HepG2 (cell line): Measurements from ENCODE around the gene HYAL1. TPM values are rescaled to one million over a fixed set of nuclear protein-coding genes. Genes with fewer than 3 reads are reported as not detected.

ENCODE experiments used
- BRF2 ChIP-seq: sonication (generic); formaldehyde crosslinking; IDR thresholded peaks from 2 replicates; pipeline ENCODE4 v1.8.1; 2022; ENCODE audit warnings: mild to moderate bottlenecking, missing genetic modification reagents
- CCAR2 ChIP-seq: fragments of 200-400 bp; formaldehyde crosslinking; optimal IDR thresholded peaks from 2 replicates; pipeline ENCODE3; 2018; ENCODE audit warnings: low read depth, mild to moderate bottlenecking, low read length, moderate library complexity
- E2F1 ChIP-seq: sonication (generic); formaldehyde crosslinking; IDR thresholded peaks from 2 replicates; pipeline ENCODE4 v1.5.0; 2020; ENCODE audit warnings: missing genetic modification reagents
- GPN1 ChIP-seq: sonication (generic); formaldehyde crosslinking; IDR thresholded peaks from 2 replicates; pipeline ENCODE4 v1.5.1; 2020; ENCODE audit warnings: missing genetic modification reagents, borderline replicate concordance
- HDAC2 ChIP-seq: sonication (generic); formaldehyde crosslinking; IDR thresholded peaks from 2 replicates; pipeline ENCODE4 v1.4.0; 2020; ENCODE audit warnings: missing genetic modification reagents
- KDM3A ChIP-seq: IDR thresholded peaks from 2 replicates; pipeline ENCODE4 v1.6.1; 2018; ENCODE audit warnings: low read depth, missing compliant biosample characterization
- MED8 ChIP-seq: sonication (generic); formaldehyde crosslinking; IDR thresholded peaks from 2 replicates; pipeline ENCODE4 v1.8.1; 2023; ENCODE audit warnings: mild to moderate bottlenecking, missing genetic modification reagents; ENCODE audit not compliant: insufficient replicate concordance
- NKX3-1 ChIP-seq: sonication (generic); formaldehyde crosslinking; IDR thresholded peaks from 2 replicates; pipeline ENCODE4 v1.5.0; 2020; ENCODE audit warnings: missing genetic modification reagents
- PHF5A ChIP-seq: IDR thresholded peaks from one replicate; pipeline ENCODE4 v1.6.1; 2018; ENCODE audit warnings: low read depth, missing genetic modification reagents; ENCODE audit not compliant: unreplicated experiment
- RFXANK ChIP-seq: IDR thresholded peaks from 2 replicates; pipeline ENCODE4 v1.6.1; 2016
- SMAD9 ChIP-seq: sonication (generic); formaldehyde crosslinking; IDR thresholded peaks from 2 replicates; pipeline ENCODE4 v1.5.1; 2020; ENCODE audit warnings: mild to moderate bottlenecking, missing genetic modification reagents
- SOX5 ChIP-seq: IDR thresholded peaks from 2 replicates; pipeline ENCODE4 v1.6.1; 2016; ENCODE audit warnings: borderline replicate concordance
- SRSF4 ChIP-seq: fragments of 200-400 bp; formaldehyde crosslinking; IDR thresholded peaks from one replicate; pipeline ENCODE4 v1.6.1; 2018; ENCODE audit warnings: mild to moderate bottlenecking, low read depth, low read length, moderate library complexity; ENCODE audit not compliant: poor library complexity, severe bottlenecking
- STAT5B ChIP-seq: sonication (generic); formaldehyde crosslinking; IDR thresholded peaks from 2 replicates; pipeline ENCODE4 v1.4.0; 2020; ENCODE audit warnings: missing genetic modification reagents
- TGIF2 ChIP-seq: IDR thresholded peaks from 2 replicates; pipeline ENCODE4 v1.6.1; 2016; ENCODE audit warnings: control low read depth, missing compliant biosample characterization
- ZBTB21 ChIP-seq: sonication (generic); formaldehyde crosslinking; IDR thresholded peaks from 2 replicates; pipeline ENCODE4 v1.4.0; 2020; ENCODE audit warnings: missing genetic modification reagents
- ZKSCAN8 ChIP-seq: IDR thresholded peaks from 2 replicates; pipeline ENCODE4 v1.6.1; 2016; ENCODE audit warnings: borderline replicate concordance, missing genetic modification reagents, missing compliant biosample characterization
- ZNF180 ChIP-seq: sonication (generic); formaldehyde crosslinking; IDR thresholded peaks from 2 replicates; pipeline ENCODE4 v1.4.0; 2020; ENCODE audit warnings: low read depth, missing genetic modification reagents, borderline replicate concordance
- ZNF224 ChIP-seq: sonication (generic); formaldehyde crosslinking; IDR thresholded peaks from 2 replicates; pipeline ENCODE4 v1.5.0; 2020; ENCODE audit warnings: mild to moderate bottlenecking, missing genetic modification reagents
- ZNF230 ChIP-seq: sonication (generic); formaldehyde crosslinking; IDR thresholded peaks from 2 replicates; pipeline ENCODE4 v1.4.0; 2020; ENCODE audit warnings: mild to moderate bottlenecking, missing genetic modification reagents
- ZNF232 ChIP-seq: sonication (generic); formaldehyde crosslinking; IDR thresholded peaks from 2 replicates; pipeline ENCODE4 v1.4.0; 2020; ENCODE audit warnings: missing genetic modification reagents, borderline replicate concordance
- ZNF260 ChIP-seq: sonication (generic); formaldehyde crosslinking; IDR thresholded peaks from 2 replicates; pipeline ENCODE4 v1.4.0; 2020; ENCODE audit warnings: missing genetic modification reagents, low read depth, mild to moderate bottlenecking, borderline replicate concordance
- ZNF34 ChIP-seq: sonication (generic); formaldehyde crosslinking; IDR thresholded peaks from 2 replicates; pipeline ENCODE4 v1.4.0; 2020; ENCODE audit warnings: mild to moderate bottlenecking, missing genetic modification reagents, borderline replicate concordance
- ZNF556 ChIP-seq: sonication (generic); formaldehyde crosslinking; IDR thresholded peaks from 2 replicates; pipeline ENCODE4 v1.4.0; 2020; ENCODE audit warnings: mild to moderate bottlenecking, missing genetic modification reagents, borderline replicate concordance
- ZNF629 ChIP-seq: sonication (generic); formaldehyde crosslinking; conservative IDR thresholded peaks from 2 replicates; pipeline ENCODE4 v1.5.0; 2020; ENCODE audit warnings: missing genetic modification reagents
- ZNF784 ChIP-seq: sonication (generic); formaldehyde crosslinking; IDR thresholded peaks from 2 replicates; pipeline ENCODE4 v1.5.1; 2020; ENCODE audit warnings: missing genetic modification reagents, mild to moderate bottlenecking, borderline replicate concordance
- ZNF883 ChIP-seq: sonication (generic); formaldehyde crosslinking; IDR thresholded peaks from 2 replicates; pipeline ENCODE4 v1.5.1; 2020; ENCODE audit warnings: mild to moderate bottlenecking, missing genetic modification reagents; ENCODE audit errors: not compliant biosample characterization
- ZSCAN21 ChIP-seq: sonication (generic); formaldehyde crosslinking; IDR thresholded peaks from 2 replicates; pipeline ENCODE4 v1.8.0; 2022; ENCODE audit warnings: mild to moderate bottlenecking, missing genetic modification reagents, moderate library complexity, borderline replicate concordance
- ZSCAN30 ChIP-seq: sonication (generic); formaldehyde crosslinking; IDR thresholded peaks from 2 replicates; pipeline ENCODE4 v1.5.0; 2020; ENCODE audit warnings: mild to moderate bottlenecking, missing genetic modification reagents
- polyA plus RNA-seq, 8 experiments: library from polyadenylated mRNA; depleted of rRNA in 3 of 8; stranded (reverse) in 7 of 8; unstranded in 1 of 8; fragments of >200 nt; fragmentation: Illumina TruSeq in 4 of 8; extraction: Trizol in 4 of 8; gene quantifications; 2 replicates each; pipeline versions ENCODE4 v1.2.1 to v1.2.3, GENCODE V29; 2011 to 2016; ENCODE audit warnings: low read depth in 4 of 8, missing spikeins in 1 of 8, mixed read lengths in 1 of 8; ENCODE audit not compliant: insufficient read depth in 1 of 8
- total RNA-seq, 5 experiments: library from RNA; depleted of rRNA; stranded (reverse); fragments of >200 nt; fragmentation: Illumina TruSeq; extraction: Trizol; gene quantifications; 2 replicates each; pipeline ENCODE4 v1.2.3, GENCODE V29; 2016; ENCODE audit warnings: low read depth in 1 of 5

Gene HYAL1
- total and polyA plus RNA-seq, 2 of the 13 experiments (the other 11 are each of a cell fraction or from before 2014, with no cell fraction given), result 76.5 to 193 TPM

DNA sequence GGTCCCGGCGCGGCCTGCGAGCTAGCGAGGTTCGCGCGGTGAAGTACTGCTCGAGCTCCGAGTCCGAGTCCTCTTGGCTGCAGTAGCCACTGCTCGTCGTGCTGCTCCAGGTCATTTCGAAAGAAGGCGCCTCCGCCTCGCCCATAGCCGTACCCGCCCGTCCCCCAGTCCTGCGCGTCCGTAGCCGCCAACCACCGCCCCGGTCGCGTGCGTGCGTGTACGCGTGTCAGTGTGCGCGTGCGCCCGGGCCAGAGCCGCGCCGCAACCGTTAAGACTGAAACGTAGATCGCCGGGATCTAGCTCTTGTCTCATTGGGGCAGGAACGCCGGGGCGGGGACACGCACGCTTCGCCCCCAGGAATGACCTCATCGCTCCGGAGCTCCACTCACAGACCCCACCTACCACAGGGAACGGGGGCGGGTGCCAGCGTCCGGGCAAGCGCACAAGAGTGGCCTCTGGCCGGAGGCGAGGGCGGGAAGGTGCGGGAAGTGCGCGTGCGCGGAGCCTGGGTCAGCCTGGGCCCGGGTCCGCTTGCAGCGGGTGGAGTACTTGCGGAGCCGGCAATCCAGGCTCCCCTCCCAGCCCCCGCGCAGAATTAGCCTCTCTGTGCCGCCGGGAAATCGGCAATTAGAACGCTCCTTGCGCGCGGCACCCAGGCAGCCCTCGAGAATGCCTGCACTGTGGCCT is 33.9 kb upstream of the HYAL1 start (continued):
- TF ChIP-seq E2F1 (CRISPR knock-in tag) (peak; percentile 89), SOX5 (CRISPR knock-in tag) (peak; percentile 45; the same call in 1 of the 2 replicates), ZNF180 (CRISPR knock-in tag) (no peak), SRSF4 (no peak), MED8 (CRISPR knock-in tag) (peak; percentile 7), ZNF230 (CRISPR knock-in tag) (peak; percentile 85; the same call in 1 of the 2 replicates), STAT5B (CRISPR knock-in tag) (no peak), GPN1 (CRISPR knock-in tag) (0 out of 2 replicates have a peak, but pooled peaks have one; percentile 4), BRF2 (0 out of 2 replicates have a peak, but pooled peaks have one; percentile 71), ZNF232 (CRISPR knock-in tag) (no peak), PHF5A (CRISPR knock-in tag) (peak; percentile 34), NKX3-1 (CRISPR knock-in tag) (0 out of 2 replicates have a peak, but pooled peaks have one; percentile 37), CCAR2 (no peak), ZNF556 (peak; percentile 11; the same call in 1 of the 2 replicates), TGIF2 (peak; percentile 88), ZNF629 (CRISPR knock-in tag) (no peak; the same call in 1 of the 2 replicates), ZNF34 (CRISPR knock-in tag) (0 out of 2 replicates have a peak, but pooled peaks have one; percentile 66), KDM3A (CRISPR knock-in tag) (0 out of 2 replicates have a peak, but pooled peaks have one; percentile 29), ZNF224 (CRISPR knock-in tag) (no peak), ZSCAN21 (CRISPR knock-in tag) (peak; percentile 68; the same call in 1 of the 2 replicates), ZNF883 (CRISPR knock-in tag) (peak; percentile 59), ZSCAN30 (CRISPR knock-in tag) (no peak), SMAD9 (CRISPR knock-in tag) (no peak; the same call in none of the 2 replicates), ZBTB21 (CRISPR knock-in tag) (no peak; the same call in 1 of the 2 replicates), ZKSCAN8 (CRISPR knock-in tag) (no peak; the same call in 1 of the 2 replicates), HDAC2 (peak; percentile 61; the same call in 1 of the 2 replicates), RFXANK (CRISPR knock-in tag) (no peak), ZNF260 (CRISPR knock-in tag) (no peak), ZNF784 (CRISPR knock-in tag) (no peak)
